GM12878 (cell line): ENCODE measurements around the gene MYLK4. TPM values are rescaled to one million over a fixed set of nuclear protein-coding genes. Genes with fewer than 3 reads are reported as not detected.

Experiments
- ATAC-seq: fragments of 200-7000 bp; cut with Tn5 transposase; 3 replicates; pipeline ENCODE4 v1.9.1; 2020; ENCODE audit warnings: mild to moderate bottlenecking, moderate library complexity
- BruUV-seq: library from RNA; stranded (reverse); fragments of 400-500 nt; replicated peaks from 2 replicates; lab custom pipeline; 2021; lab: Mats Ljungman, UMichigan
- CTCF ChIA-PET: fragments of 300-600 bp; sonication (Branson Sonifier 250); formaldehyde crosslinking; extraction: SDS; loops from one replicate; lab custom pipeline; 2021; ENCODE audit warnings: inconsistent platforms; lab: Yijun Ruan, JAX
- POLR2A ChIA-PET: fragments of 350-600 bp; formaldehyde crosslinking; extraction: SDS; loops from one replicate; lab custom pipeline; 2021; ENCODE audit warnings: inconsistent platforms; lab: Charles Lee
- RAD21 ChIA-PET: fragments of 300-600 bp; sonication (Branson Sonifier 250); formaldehyde crosslinking; loops from one replicate; lab custom pipeline; 2023; ENCODE audit warnings: antibody characterized with exemption; ENCODE audit not compliant: unreplicated experiment; lab: Charles Lee
- SMC1A ChIA-PET: fragments of 300-600 bp; sonication (Branson Sonifier 250); formaldehyde crosslinking; loops from one replicate; lab custom pipeline; 2023; ENCODE audit not compliant: unreplicated experiment, uncharacterized antibody; lab: Charles Lee
- DNase-seq: peaks from one replicate; pipeline ENCODE4 v3.0.0-alpha.2; 2011; ENCODE audit warnings: low read depth, low spot score
- FAIRE-seq: peaks from 3 replicates; lab custom pipeline; 2011; peaks lifted over from hg19 to GRCh38; lab: Jason Lieb, UNC
- H2AFZ ChIP-seq: 2 replicates; pipeline ENCODE4 v1.6.0; 2011; ENCODE audit warnings: low read depth, low read length, control low read depth; ENCODE audit not compliant: control insufficient read depth
- H3K27ac ChIP-seq: 2 replicates; pipeline ENCODE4 v1.5.1; 2011; ENCODE audit warnings: control low read depth; ENCODE audit not compliant: control insufficient read depth, insufficient read depth
- H3K27me3 ChIP-seq, 2 experiments: replicated peaks in 1 of 2; 2 replicates each; pipeline versions ENCODE4 v1.6.0 to v1.6.1; 2011; ENCODE audit warnings: low read length in 1 of 2; ENCODE audit not compliant: control insufficient read depth in 2 of 2, insufficient read depth in 2 of 2
- H3K36me3 ChIP-seq, 2 experiments: 2 replicates each; pipeline ENCODE4 v1.5.1; 2011; ENCODE audit warnings: low read length in 1 of 2; ENCODE audit not compliant: control insufficient read depth in 2 of 2, insufficient read depth in 2 of 2
- H3K4me1 ChIP-seq: 2 replicates; pipeline ENCODE4 v1.6.1; 2011; ENCODE audit warnings: mild to moderate bottlenecking, low read length, moderate library complexity, mixed read lengths; ENCODE audit not compliant: control insufficient read depth, insufficient read depth
- H3K4me2 ChIP-seq: 2 replicates; pipeline ENCODE4 v1.6.0; 2011; ENCODE audit warnings: control low read depth; ENCODE audit not compliant: control insufficient read depth, insufficient read depth
- H3K4me3 ChIP-seq: fragments of 200-600 bp; sonication (generic); 2 replicates; pipeline ENCODE4 v1.5.1; 2016
- H3K79me2 ChIP-seq: 2 replicates; pipeline ENCODE4 v1.6.0; 2011; ENCODE audit warnings: low read length; ENCODE audit not compliant: control insufficient read depth, insufficient read depth
- H3K9ac ChIP-seq: 2 replicates; pipeline ENCODE4 v1.8.0; 2011; ENCODE audit warnings: low read length, control low read depth, mixed read lengths; ENCODE audit not compliant: control insufficient read depth, insufficient read depth
- H3K9me3 ChIP-seq: replicated peaks from 3 replicates; pipeline ENCODE4 v1.5.1; 2011; ENCODE audit warnings: mild to moderate bottlenecking, low read length; ENCODE audit not compliant: control insufficient read depth, insufficient read depth
- H4K20me1 ChIP-seq: 2 replicates; pipeline ENCODE4 v1.6.0; 2011; ENCODE audit not compliant: control insufficient read depth, insufficient read depth
- CHD2 ChIP-seq: IDR thresholded peaks from 2 replicates; pipeline ENCODE4 v1.6.1; 2011; ENCODE audit warnings: low read depth, low read length, improper control_type of control experiment, borderline replicate concordance
- CTCF ChIP-seq, 3 experiments: IDR thresholded peaks in 2 of 3; conservative IDR thresholded peaks in 1 of 3; 2 replicates each; pipeline ENCODE4 v1.5.1; 2011; ENCODE audit warnings: low read depth in 3 of 3, low read length in 3 of 3, mild to moderate bottlenecking in 3 of 3, control low read depth in 2 of 3, moderate library complexity in 2 of 3, inconsistent platforms in 1 of 3, mixed read lengths in 1 of 3; ENCODE audit not compliant: control insufficient read depth in 2 of 3, insufficient read depth in 1 of 3; ENCODE audit errors: extremely low read depth in 1 of 3
- ELK1 ChIP-seq: IDR thresholded peaks from 2 replicates; pipeline ENCODE4 v1.6.1; 2012; ENCODE audit warnings: low read depth, low read length, improper control_type of control experiment
- IKZF1 ChIP-seq: fragments of 450-650 bp; conservative IDR thresholded peaks from 2 replicates; pipeline ENCODE4 v1.6.1; 2017; ENCODE audit warnings: antibody characterized with exemption, mild to moderate bottlenecking
- JUNB ChIP-seq: IDR thresholded peaks from 2 replicates; pipeline ENCODE4 v1.6.1; 2016; ENCODE audit warnings: antibody characterized with exemption, mild to moderate bottlenecking
- KAT2A ChIP-seq: conservative IDR thresholded peaks from 2 replicates; pipeline ENCODE4 v1.6.1; 2011; ENCODE audit warnings: low read depth, low read length; ENCODE audit not compliant: control insufficient read depth
- MAX ChIP-seq: IDR thresholded peaks from 2 replicates; pipeline ENCODE4 v1.6.1; 2012; ENCODE audit warnings: low read depth, low read length, improper control_type of control experiment
- RB1 ChIP-seq: fragments of 450-650 bp; formaldehyde crosslinking; IDR thresholded peaks from 2 replicates; pipeline ENCODE4 v1.6.1; 2017; ENCODE audit warnings: mild to moderate bottlenecking, borderline replicate concordance
- SIN3A ChIP-seq: IDR thresholded peaks from 2 replicates; pipeline ENCODE4 v1.6.1; 2012; ENCODE audit warnings: low read depth, low read length, improper control_type of control experiment
- WRNIP1 ChIP-seq: IDR thresholded peaks from 2 replicates; pipeline ENCODE4 v1.6.1; 2011; ENCODE audit warnings: low read depth, low read length, improper control_type of control experiment, borderline replicate concordance
- YY1 ChIP-seq: IDR thresholded peaks from 2 replicates; pipeline ENCODE4 v1.6.1; 2011; ENCODE audit warnings: low read depth, mild to moderate bottlenecking, low read length
- ZBTB4 ChIP-seq: fragments of 450-650 bp; formaldehyde crosslinking; IDR thresholded peaks from 2 replicates; pipeline ENCODE4 v1.4.0; 2022; ENCODE audit warnings: mild to moderate bottlenecking, moderate library complexity
- ZNF622 ChIP-seq: fragments of 450-650 bp; IDR thresholded peaks from 2 replicates; pipeline ENCODE4 v1.6.1; 2017; ENCODE audit warnings: mild to moderate bottlenecking, inconsistent platforms
- ZNF687 ChIP-seq: fragments of 450-650 bp; IDR thresholded peaks from 2 replicates; pipeline ENCODE4 v1.6.1; 2017; ENCODE audit warnings: mild to moderate bottlenecking, moderate library complexity
- WGBS: methylation state at CpG from one replicate; pipeline ENCODE4 v1.1.6; 2016; ENCODE audit warnings: low lambda C conversion rate; ENCODE audit not compliant: insufficient replicate concordance, insufficient coverage; ENCODE audit errors: missing lambda C conversion rate; 5-methylcytosine and 5-hydroxymethylcytosine counted together
- in situ Hi-C: fragments of 300-500 bp; cut with MboI; formaldehyde crosslinking; loops from 9 replicates; pipeline ENCODE4 v1.14.3; 2018; ENCODE audit warnings: mixed read lengths
- intact Hi-C: fragments of 100-400 bp; cut with micrococcal nuclease; formaldehyde crosslinking; loops from one replicate; pipeline ENCODE4 v1.14.2; 2022; ENCODE audit not compliant: unreplicated experiment
- polyA plus RNA-seq, 11 experiments: library from polyadenylated mRNA; depleted of rRNA in 4 of 11; unstranded in 6 of 11; stranded (reverse) in 5 of 11; fragments of >200 nt; fragmentation: Nextera tagmentation in 4 of 11; fragmentation: Illumina TruSeq in 1 of 11; extraction: Ambion mirVana in 4 of 11; extraction: Trizol in 1 of 11; gene quantifications; 1 replicate in 1 of 11; 2 replicates in 10 of 11; pipeline versions ENCODE4 v1.2.1 to v1.2.3, GENCODE V29; 2011 to 2016; ENCODE audit warnings: inconsistent platforms in 2 of 11, missing spikeins in 2 of 11, low read depth in 1 of 11
- total RNA-seq, 4 experiments: library from RNA; depleted of rRNA in 3 of 4; stranded (reverse); fragments of >200 nt in 3 of 4; fragmentation: Illumina TruSeq in 1 of 4; extraction: Trizol in 1 of 4; gene quantifications; 2 replicates each; pipeline versions ENCODE4 v1.2.1 to v1.2.3, GENCODE V29; 2013 to 2021

MYLK4 gene
- total and polyA plus RNA-seq, 10 of the 15 experiments (the other 5 are each of a cell fraction or from before 2014, with no cell fraction given) = under 0.01 to 0.09 (median 0.05) TPM; not detected in 1

GRCh38 chr6:2729921-2730320, 20.8 kb downstream of the MYLK4 start:
- peaks cover 0 to 1% of the 10 kb centered on the region in 2 experiments; a peak in 1 of 4 replicates for H3K27me3 ChIP-seq
- no peak overlapping the region for H3K4me3 ChIP-seq
- ATAC-seq (no peak), FAIRE-seq (no peak), DNase-seq (no peak)
- no peaks in the 10 kb centered on the region for H3K79me2 ChIP-seq
- no peak overlapping the region for H3K27ac ChIP-seq
- TF ChIP-seq YY1 (no peak), KAT2A (no peak), JUNB (no peak), RB1 (no peak), IKZF1 (no peak), MAX (no peak), ZNF622 (no peak), CHD2 (no peak), WRNIP1 (no peak), CTCF (IDR thresholded peaks at IDR 0.05 in 2 of 3, conservative IDR thresholded peaks at IDR 0.05 in 1 of 3; ENCODE audit: control insufficient read depth in 2 of 3, extremely low read depth in 1 of 3, insufficient read depth in 1 of 3, low read depth in 3 of 3, low read length in 3 of 3) (no peak), SIN3A (no peak), ZBTB4 (CRISPR knock-in tag) (no peak), ZNF687 (no peak), ELK1 (no peak)
- in situ Hi-C loops = no loop called here
- H3K4me2 ChIP-seq = no peak overlapping the region
- POLR2A ChIA-PET = no interaction called here
- H3K9me3 ChIP-seq = no peaks in the 10 kb centered on the region; the same call in 2 of the 3 replicates
- CTCF ChIA-PET = interaction anchor here (0.6 to 0.8 kb wide), 2 partner anchors 11 to 203 kb away, joined by 3 read pairs; no protein-coding TSS in a partner anchor
- no TSS peak for BruUV-seq
- H3K4me1 ChIP-seq = no peaks in the 10 kb centered on the region
- no peak overlapping the region for H3K9ac ChIP-seq
- WGBS = 42% methylated on average over 10 of the region's 10 CpGs
- intact Hi-C loops = no loop called here
- RAD21 ChIA-PET = no interaction called here
- SMC1A ChIA-PET = no interaction called here
- H3K36me3 ChIP-seq = no peaks in the 10 kb centered on the region
- no peak overlapping the region for H2AFZ ChIP-seq
- H4K20me1 ChIP-seq = no peaks in the 10 kb centered on the region
